NT2/D1 (cell line): ENCODE measurements around the gene BCL7A.

Experiments used
- SUZ12 ChIP-seq: IDR thresholded peaks from 2 replicates; pipeline ENCODE4 v1.6.1; 2011; ENCODE audit not compliant: insufficient read length, insufficient read depth; ENCODE audit errors: extremely low read depth
- YY1 ChIP-seq: IDR thresholded peaks from 2 replicates; pipeline ENCODE4 v1.6.1; 2011; ENCODE audit not compliant: insufficient read length, insufficient read depth
- ZNF274 ChIP-seq: IDR thresholded peaks from 2 replicates; pipeline ENCODE4 v1.6.1; 2011; ENCODE audit warnings: mild to moderate bottlenecking, low read depth, low read length

DNA sequence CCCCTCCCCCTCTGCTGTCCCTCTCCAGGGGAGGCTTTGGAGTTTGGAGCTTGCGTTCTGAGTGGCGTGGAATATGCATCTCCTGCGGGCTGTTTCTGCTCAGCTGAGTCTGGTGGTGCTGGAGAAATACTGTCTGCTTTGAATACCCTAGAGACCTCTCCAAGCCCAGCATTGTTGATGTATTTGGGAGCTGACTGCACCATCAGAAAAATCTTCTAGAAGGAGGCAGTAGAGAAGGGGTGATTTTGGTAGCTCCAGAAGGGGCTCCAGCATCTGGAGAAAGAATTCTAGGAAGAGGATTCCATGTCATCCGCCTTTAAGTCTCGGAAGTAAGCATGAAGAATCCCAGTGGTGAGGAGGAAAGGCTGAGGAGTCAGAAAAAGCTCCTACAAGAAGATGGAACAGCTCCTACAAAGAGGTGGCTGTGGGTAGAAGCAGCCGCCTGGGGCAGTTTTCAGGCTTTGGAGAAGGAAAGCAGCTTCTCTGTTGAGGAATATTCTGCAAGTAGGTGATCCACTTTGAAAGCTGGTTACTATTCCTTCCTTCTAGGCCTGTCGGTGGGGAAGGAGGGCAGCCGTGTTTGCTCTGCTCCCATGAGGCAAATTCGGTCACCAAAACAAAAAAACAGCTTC is 66.6 kb downstream of the BCL7A start:
- TF ChIP-seq YY1 (no peak), SUZ12 (no peak), ZNF274 (no peak)
